ENCODE data around the gene PFKFB3. TPM values are rescaled to one million over a fixed set of nuclear protein-coding genes. Genes with fewer than 3 reads are reported as not detected.

Gene PFKFB3
- total RNA-seq, 1 experiment from 2014 or later: 36.8 TPM

- Histone ChIP-seq H3K9ac (ENCODE audit: extremely low read depth, insufficient read length, low read length) (no peak overlapping the region), H4K5ac (ENCODE audit: insufficient read length, low read depth, low read length) (no peak overlapping the region), H3K14ac (ENCODE audit: insufficient read depth, low read length) (no peak overlapping the region), H3K27me3 (ENCODE audit: insufficient read depth, low read length) (no peaks in the 10 kb centered on the region), H2AK5ac (ENCODE audit: insufficient read length, low read length) (no peak overlapping the region), H3K27ac (ENCODE audit: insufficient read length, low read depth, low read length) (no peak overlapping the region), H2BK5ac (ENCODE audit: insufficient read length, low read length) (no peak overlapping the region), H3K23me2 (ENCODE audit: insufficient read length, low read depth, low read length, poor library complexity, severe bottlenecking) (no peaks in the 10 kb centered on the region), H3K9me3 (ENCODE audit: control insufficient read depth, low read depth, low read length) (no peaks in the 10 kb centered on the region), H3T11ph (ENCODE audit: low read length) (no peak overlapping the region), H3K18ac (ENCODE audit: insufficient read length, low read depth, low read length) (no peak overlapping the region), H3K79me2 (ENCODE audit: insufficient read depth, low read length) (no peaks in the 10 kb centered on the region), H3K79me1 (ENCODE audit: insufficient read depth, low read depth, low read length, poor library complexity, severe bottlenecking) (no peaks in the 10 kb centered on the region), H4K8ac (replicated peaks; ENCODE audit: insufficient read length, low read depth, low read length) (no peak overlapping the region), H3K56ac (ENCODE audit: insufficient read length, low read depth, low read length) (no peak overlapping the region), H4K91ac (ENCODE audit: insufficient read length, low read depth, low read length) (no peak overlapping the region), H3K4ac (ENCODE audit: low read depth, low read length) (no peak overlapping the region), H2BK20ac (ENCODE audit: low read depth, low read length, poor library complexity, severe bottlenecking) (no peak overlapping the region), H3K4me2 (ENCODE audit: insufficient read depth, insufficient read length, low read length) (no peak overlapping the region), H4K20me1 (ENCODE audit: control insufficient read depth, insufficient read depth, insufficient read length) (peaks cover 2% of the 10 kb centered on the region), H2BK12ac (ENCODE audit: insufficient read length, low read depth, low read length) (no peak overlapping the region), H2BK15ac (ENCODE audit: low read depth, low read length) (no peak overlapping the region), H2AFZ (ENCODE audit: low read length) (no peak overlapping the region), H2BK120ac (ENCODE audit: low read depth, low read length, poor library complexity, severe bottlenecking) (no peak overlapping the region), H3K4me1 (ENCODE audit: insufficient read depth, low read length) (no peaks in the 10 kb centered on the region), H3K23ac (ENCODE audit: insufficient read length, low read depth, low read length) (no peak overlapping the region)
- Mint-ChIP-seq H3K27ac (peak overlapping the region in 1 of 3 experiments; percentile 65; a peak in 1 of 7 replicates), H3K27me3 (ENCODE audit: low read depth) (peaks cover 2% of the 10 kb centered on the region; the same call in 1 of the 2 replicates), H3K4me1 (peaks cover 5 to 7% of the 10 kb centered on the region in 2 experiments; a peak in 1 of 4 replicates), H3K9me3 (peaks cover 0 to 6% of the 10 kb centered on the region in 2 experiments; a peak in 1 of 5 replicates), H3K4me3 (no peak overlapping the region), H3K36me3 (ENCODE audit: insufficient read depth in 1 of 3, low read depth in 3 of 3) (peaks cover 0 to 2% (median 0%) of the 10 kb centered on the region in 3 experiments; a peak in 1 of 7 replicates)
- WGBS (ENCODE audit: extremely low coverage, insufficient read length, low lambda C conversion rate): no CpG with 5 or more reads among the region's 7 CpGs
- TF ChIP-seq CTCF (conservative IDR thresholded peaks at IDR 0.05): no peak
- no peak for DNase-seq
Observed at GRCh38 chr10:6297522-6297921, 94.8 kb downstream of the PFKFB3 start.

Data from H9 (cell line).